HG03066 (cell line): ENCODE results near the gene CFAP61.

ENCODE experiments used
- ATAC-seq: cut with Tn5 transposase; IDR thresholded peaks from one replicate; pipeline ENCODE4 v1.9.1; 2021; ENCODE audit warnings: low read depth; ENCODE audit not compliant: unreplicated experiment

Gene CFAP61

DNA sequence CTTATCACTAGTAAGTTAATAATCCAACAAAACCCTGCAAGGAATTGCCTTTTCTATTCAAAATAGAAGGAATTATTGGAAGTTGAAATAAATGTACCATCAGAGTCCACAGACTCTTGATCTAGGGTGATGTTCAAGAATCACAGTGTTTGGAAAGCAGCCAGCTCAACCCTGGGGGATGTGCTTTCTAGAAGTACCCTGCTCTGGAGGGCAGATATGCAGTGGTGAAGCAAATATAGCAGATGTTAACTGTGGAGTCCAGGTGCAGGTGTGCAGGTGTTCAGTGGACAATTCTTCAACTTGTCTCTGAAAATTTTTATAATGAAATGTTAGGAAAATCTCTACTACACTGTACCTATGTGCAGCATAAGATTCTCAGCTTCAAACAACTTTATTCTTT lies 306.5 kb downstream of the CFAP61 start:
- no peak for ATAC-seq

DNA sequence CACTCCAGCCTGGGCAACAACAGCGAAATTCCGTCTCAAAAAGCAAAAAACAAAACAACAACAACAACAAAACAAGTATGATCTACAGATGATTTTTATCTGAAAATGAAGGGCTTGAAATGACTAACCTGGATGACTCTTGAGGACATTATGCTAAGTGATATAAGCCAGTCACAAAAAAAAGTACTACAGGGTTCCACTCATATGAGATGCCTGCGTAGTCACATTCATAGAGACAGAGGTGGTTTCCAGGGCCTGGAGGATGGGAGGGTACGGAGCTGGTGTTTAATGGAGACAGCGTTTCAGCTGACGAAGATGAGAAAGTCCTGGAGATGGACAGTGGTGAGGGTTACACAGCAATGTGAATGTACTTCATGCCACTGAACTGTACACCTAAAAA lies 307.3 kb downstream of the CFAP61 start:
- no peak for ATAC-seq

- ATAC-seq, result no peak
Measured at GRCh38 chr20:20360464-20360863, 308.1 kb downstream of the CFAP61 start.

GRCh38 chr20:20362774-20363433 lies 310.6 kb downstream of the CFAP61 start:
- ATAC-seq, result no peak

DNA sequence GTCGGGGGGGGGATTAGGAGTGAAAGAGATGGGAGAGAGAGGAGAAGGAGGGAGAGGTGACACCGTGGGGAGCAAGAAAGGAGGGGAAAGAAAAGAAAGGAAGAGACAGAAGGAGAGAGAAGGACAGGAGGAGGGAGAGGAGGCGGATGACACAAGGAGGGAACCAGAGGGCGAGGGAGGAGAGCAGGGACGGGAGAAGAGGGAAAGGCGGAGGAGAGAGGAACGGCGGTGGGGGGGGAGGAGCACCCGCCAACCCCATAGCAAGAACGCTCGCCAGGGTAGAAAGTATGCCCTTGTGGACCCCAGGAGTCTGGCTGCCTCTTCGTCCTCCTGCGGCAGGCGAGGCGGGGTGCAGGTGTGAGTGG lies 311.1 kb downstream of the CFAP61 start:
- no peak for ATAC-seq

DNA sequence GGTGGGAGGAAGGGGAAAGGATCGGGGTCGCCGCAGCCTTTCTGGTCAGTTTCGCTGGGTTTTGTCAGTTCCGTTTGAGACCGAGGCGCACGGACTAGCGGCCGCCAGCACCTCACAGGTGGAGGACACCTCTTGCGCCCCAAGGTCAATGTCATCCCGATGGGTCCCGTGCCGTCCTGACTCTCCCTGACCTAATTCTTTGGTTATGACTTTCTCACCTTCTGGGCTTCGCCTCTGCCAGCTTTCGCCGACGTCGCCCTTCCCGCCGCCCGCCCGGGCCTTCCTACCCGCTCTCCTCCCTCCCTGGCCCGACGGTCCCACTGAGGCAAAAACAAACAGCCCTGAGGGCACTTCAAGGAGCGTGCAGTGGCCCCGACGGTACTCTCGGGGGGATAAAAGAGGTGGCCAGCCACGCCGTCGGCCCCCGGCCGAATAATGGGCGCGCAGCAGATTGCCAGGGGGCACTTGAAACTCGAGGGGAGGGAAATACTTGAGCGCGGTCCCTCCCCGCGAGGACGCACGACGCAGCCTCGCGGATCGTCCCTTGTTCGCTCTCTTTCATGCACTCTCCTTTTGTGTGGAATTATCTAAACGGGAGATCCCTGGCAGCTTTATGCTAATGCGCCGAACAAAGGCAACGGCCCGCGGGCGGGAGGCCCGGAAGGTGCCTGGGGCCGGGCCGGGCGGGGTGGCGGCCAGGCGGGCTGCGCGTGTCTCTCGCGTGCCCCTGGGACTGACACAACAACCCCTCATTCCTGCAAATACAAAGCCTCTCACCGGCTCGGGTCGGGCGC lies 311.7 kb downstream of the CFAP61 start:
- no peak for ATAC-seq

- no peak for ATAC-seq
Measured at GRCh38 chr20:20364593-20365479, 312.5 kb downstream of the CFAP61 start.

- ATAC-seq, result no peak
Measured at GRCh38 chr20:20365480-20366161, 313.3 kb downstream of the CFAP61 start.

GRCh38 chr20:20366551-20366875 lies 314.2 kb downstream of the CFAP61 start:
- ATAC-seq, result no peak

DNA sequence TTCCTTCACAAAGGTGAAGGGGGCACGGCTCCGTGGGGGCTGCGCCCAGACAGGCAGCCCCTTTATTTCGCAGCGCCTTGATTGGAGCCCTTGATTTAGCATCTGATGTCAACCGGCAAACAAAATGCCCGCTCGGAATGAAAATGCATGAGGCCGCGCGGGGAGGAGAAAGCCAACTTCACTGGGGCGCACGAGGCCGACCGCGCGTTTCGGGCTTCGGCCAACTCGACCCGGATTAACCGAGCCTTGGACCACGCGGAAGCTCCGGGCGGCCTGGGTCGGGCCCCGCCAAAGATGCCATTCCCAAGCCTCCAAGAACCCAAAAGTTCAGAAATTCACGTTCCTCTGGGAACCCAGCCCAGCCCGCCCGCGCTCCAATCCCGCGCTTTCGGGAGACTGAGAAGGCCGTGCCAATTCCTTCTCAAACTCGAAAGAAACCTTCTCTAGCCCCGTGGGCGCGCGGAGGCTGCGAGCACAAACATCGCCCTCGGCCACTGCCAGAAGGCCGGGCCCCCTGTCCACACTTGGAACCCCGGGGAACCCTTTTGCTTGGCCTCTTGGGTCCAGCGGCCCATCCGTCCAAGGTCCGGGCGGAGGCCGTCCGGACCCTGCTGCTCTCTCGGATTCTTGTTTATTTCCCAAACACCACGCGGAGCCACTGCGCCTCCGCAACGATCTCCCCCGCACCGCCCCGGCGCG lies 314.7 kb downstream of the CFAP61 start:
- ATAC-seq, result no peak

DNA sequence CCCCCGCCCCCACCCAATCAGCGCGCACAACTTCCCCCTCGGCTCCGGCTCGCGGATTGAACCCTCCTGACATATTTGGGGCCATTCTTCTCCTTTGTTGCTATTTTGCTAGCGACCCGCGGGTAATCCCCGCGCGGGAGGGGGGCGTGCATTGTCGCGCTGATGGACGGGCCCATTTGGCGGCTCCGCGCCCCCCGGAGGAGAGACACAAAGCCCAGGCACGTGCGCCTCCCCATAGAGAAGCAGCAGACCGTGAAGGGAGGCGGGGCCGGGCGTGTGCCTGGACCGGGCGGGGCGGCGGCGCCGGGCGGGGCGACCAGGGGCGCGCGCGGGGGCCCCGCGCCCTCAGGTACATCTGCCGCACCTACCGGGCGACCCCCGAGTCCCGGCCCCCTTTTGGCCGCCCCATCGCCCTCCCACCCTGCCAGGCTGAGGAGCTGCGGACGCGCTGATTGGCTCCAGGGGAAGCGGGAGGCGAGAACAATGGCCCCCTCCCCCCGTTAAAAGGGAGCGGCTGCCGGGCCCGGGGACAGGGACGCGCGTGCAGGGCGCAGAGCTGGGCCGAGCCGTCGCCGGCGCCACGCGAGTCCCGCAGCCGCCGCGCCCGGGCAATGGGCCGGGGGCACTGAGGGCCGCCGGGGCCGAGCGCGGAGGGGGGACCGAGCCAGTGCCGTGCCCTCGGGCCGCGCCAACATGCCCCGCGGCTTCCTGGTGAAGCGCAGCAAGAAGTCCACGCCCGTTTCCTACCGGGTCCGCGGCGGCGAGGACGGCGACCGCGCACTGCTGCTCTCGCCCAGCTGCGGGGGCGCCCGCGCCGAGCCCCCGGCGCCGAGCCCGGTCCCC lies 315.5 kb downstream of the CFAP61 start, which contains the start of gene INSM1:
TSS of gene INSM1 (plus strand) at position 530 of the 843 bp plus-strand sequence. CDS start at position 694, 164 bp downstream.
- no peak for ATAC-seq

DNA sequence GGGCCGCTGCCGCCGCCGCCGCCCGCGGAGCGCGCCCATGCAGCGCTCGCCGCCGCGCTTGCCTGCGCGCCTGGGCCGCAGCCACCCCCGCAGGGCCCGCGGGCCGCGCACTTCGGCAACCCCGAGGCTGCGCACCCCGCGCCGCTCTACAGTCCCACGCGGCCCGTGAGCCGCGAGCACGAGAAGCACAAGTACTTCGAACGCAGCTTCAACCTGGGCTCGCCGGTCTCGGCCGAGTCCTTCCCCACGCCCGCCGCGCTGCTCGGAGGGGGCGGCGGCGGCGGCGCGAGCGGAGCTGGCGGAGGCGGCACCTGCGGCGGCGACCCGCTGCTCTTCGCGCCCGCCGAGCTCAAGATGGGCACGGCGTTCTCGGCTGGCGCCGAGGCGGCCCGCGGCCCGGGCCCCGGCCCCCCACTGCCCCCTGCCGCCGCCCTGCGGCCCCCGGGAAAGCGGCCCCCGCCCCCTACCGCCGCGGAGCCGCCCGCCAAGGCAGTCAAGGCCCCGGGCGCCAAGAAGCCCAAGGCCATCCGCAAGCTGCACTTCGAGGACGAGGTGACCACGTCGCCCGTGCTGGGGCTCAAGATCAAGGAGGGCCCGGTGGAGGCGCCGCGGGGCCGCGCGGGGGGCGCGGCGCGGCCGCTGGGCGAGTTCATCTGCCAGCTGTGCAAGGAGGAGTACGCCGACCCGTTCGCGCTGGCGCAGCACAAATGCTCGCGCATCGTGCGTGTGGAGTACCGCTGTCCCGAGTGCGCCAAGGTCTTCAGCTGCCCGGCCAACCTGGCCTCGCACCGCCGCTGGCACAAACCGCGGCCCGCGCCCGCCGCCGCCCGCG lies 316.3 kb downstream of the CFAP61 start:
- ATAC-seq, result no peak

- no peak for ATAC-seq
Measured at GRCh38 chr20:20369250-20370093, 317.1 kb downstream of the CFAP61 start.

- ATAC-seq, result no peak
Measured at GRCh38 chr20:20370094-20370575, 317.8 kb downstream of the CFAP61 start.

GRCh38 chr20:20371083-20371482 lies 318.8 kb downstream of the CFAP61 start:
- ATAC-seq, result no peak

DNA sequence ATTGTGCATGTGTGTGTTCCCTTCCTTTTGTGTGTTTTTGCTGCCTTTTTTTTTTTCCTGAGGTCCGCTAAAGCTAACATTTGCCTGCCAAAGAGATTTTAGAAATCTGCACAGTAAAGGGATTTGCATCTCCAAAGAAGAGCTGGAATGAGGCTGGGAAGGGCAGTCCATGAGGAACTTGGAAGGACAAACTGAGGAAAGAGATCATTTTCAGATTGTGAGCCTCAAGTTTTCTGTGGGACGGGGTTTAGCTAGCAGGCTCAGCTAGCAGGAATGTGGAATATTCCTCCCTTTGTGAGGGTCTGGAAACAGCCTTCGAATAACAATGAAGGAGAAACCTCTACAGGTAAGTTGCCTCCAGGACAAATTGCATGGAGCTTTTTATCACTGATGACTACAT lies 319.3 kb downstream of the CFAP61 start:
- no peak for ATAC-seq

DNA sequence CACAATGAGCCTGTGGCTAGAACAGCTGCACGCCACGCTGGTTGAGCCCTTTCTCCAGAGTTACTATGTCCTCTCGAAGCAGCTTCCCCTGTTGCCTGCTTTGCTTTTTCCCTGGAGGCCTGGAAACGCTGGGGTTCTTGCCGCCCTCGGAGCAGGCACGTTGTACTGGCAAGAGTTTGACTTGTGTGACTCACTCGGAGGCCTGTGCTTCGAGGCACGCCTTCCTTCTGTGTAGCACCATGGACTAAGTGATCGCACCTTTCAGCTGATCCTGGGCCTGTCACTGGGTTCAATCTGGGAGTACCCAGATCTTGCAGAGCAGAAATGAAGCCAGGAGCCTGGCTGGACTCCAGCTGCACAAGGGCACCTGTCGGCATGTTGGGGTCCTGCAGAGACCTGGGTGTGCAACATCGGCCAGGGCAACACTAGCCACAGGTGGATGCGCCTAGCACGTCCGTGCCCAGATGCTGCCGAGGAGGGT lies 320.8 kb downstream of the CFAP61 start:
- no peak for ATAC-seq
